K562 (cell line): ENCODE measurements around the gene MED29. TPM values are rescaled to one million over a fixed set of nuclear protein-coding genes. Genes with fewer than 3 reads are reported as not detected.

Experiments
- CBFA2T3 ChIP-seq: fragments of 450-650 bp; IDR thresholded peaks from 2 replicates; pipeline ENCODE4 v1.6.1; 2017
- CREB1 ChIP-seq, 2 experiments: sonication (generic) in 1 of 2; formaldehyde crosslinking in 1 of 2; IDR thresholded peaks; 2 replicates each; pipeline versions ENCODE4 v1.6.1 to v1.8.0; 2012 to 2022; ENCODE audit warnings: inconsistent platforms in 1 of 2, mild to moderate bottlenecking in 1 of 2, missing genetic modification reagents in 1 of 2, moderate library complexity in 1 of 2
- CSDE1 ChIP-seq, 2 experiments: fragments of 450-650 bp; IDR thresholded peaks; 2 replicates each; pipeline ENCODE4 v1.6.1; 2016; ENCODE audit warnings: mild to moderate bottlenecking in 1 of 2
- KDM1A ChIP-seq, 2 experiments: fragments of 450-650 bp; IDR thresholded peaks; 2 replicates each; pipeline ENCODE4 v1.6.1; 2016; ENCODE audit warnings: mild to moderate bottlenecking in 2 of 2
- MEF2A ChIP-seq: IDR thresholded peaks from 2 replicates; pipeline ENCODE4 v1.6.1; 2011; ENCODE audit warnings: low read depth, mild to moderate bottlenecking, low read length, moderate library complexity; ENCODE audit not compliant: control insufficient read depth
- MXI1 ChIP-seq: IDR thresholded peaks from 2 replicates; pipeline ENCODE4 v1.6.1; 2011; ENCODE audit warnings: low read depth, mild to moderate bottlenecking, improper control_type of control experiment, low read length
- NBN ChIP-seq: fragments of 450-650 bp; IDR thresholded peaks from 2 replicates; pipeline ENCODE4 v1.6.1; 2016; ENCODE audit warnings: low read depth, mild to moderate bottlenecking
- SMC3 ChIP-seq: conservative IDR thresholded peaks from 2 replicates; pipeline ENCODE4 v1.6.1; 2011; ENCODE audit warnings: low read depth, low read length, improper control_type of control experiment; ENCODE audit not compliant: insufficient read depth
- SPI1 ChIP-seq: IDR thresholded peaks from 2 replicates; pipeline ENCODE4 v1.6.1; 2011; ENCODE audit warnings: low read depth, low read length, control low read depth, borderline replicate concordance
- XRCC3 ChIP-seq: fragments of 450-650 bp; IDR thresholded peaks from 2 replicates; pipeline ENCODE4 v1.6.1; 2017; ENCODE audit warnings: mild to moderate bottlenecking, moderate library complexity
- ZNF696 ChIP-seq: fragments of 250-450 bp; sonication (Bioruptor Pico); conservative IDR thresholded peaks from 2 replicates; pipeline ENCODE4 v1.4.0; 2020; ENCODE audit warnings: mild to moderate bottlenecking, moderate library complexity
- polyA plus RNA-seq, 8 experiments: library from polyadenylated mRNA; depleted of rRNA in 4 of 8; stranded (reverse) in 5 of 8; unstranded in 3 of 8; fragments of >200 nt; fragmentation: Nextera tagmentation in 2 of 8; fragmentation: Illumina TruSeq in 1 of 8; extraction: Ambion mirVana in 2 of 8; extraction: Trizol in 1 of 8; gene quantifications; 2 replicates each; pipeline versions ENCODE4 v1.2.1 to v1.2.3, GENCODE V29; 2011 to 2014; ENCODE audit warnings: inconsistent platforms in 1 of 8, missing spikeins in 1 of 8
- total RNA-seq, 7 experiments: library from RNA; depleted of rRNA in 6 of 7; stranded (reverse); fragments of >200 nt in 6 of 7; fragmentation: Illumina TruSeq in 2 of 7; extraction: Trizol in 2 of 7; gene quantifications; 2 replicates each; pipeline versions ENCODE4 v1.2.1 to v1.2.3, GENCODE V29; 2011 to 2021; ENCODE audit warnings: low replicate concordance in 1 of 7
- TF ChIP-seq, protein P1 (sequence below): sonication (generic); formaldehyde crosslinking; IDR thresholded peaks from 2 replicates; pipeline ENCODE4 v1.8.1; 2023; ENCODE audit warnings: mild to moderate bottlenecking, missing genetic modification reagents
- TF ChIP-seq, protein P2 (sequence below): fragments of 450-650 bp; IDR thresholded peaks from 2 replicates; pipeline ENCODE4 v1.6.1; 2018; ENCODE audit warnings: mild to moderate bottlenecking, low read depth; ENCODE audit not compliant: partially characterized antibody
- TF ChIP-seq, protein P3 (sequence below): fragments of 250-450 bp; sonication (Bioruptor Pico); IDR thresholded peaks from 2 replicates; pipeline ENCODE4 v1.9.0; 2021; ENCODE audit warnings: mild to moderate bottlenecking, inconsistent platforms
- TF ChIP-seq, protein P4 (sequence below): sonication (generic); formaldehyde crosslinking; IDR thresholded peaks from 2 replicates; pipeline ENCODE4 v1.8.1; 2023; ENCODE audit warnings: mild to moderate bottlenecking, missing genetic modification reagents
- TF ChIP-seq, protein P5 (sequence below): fragments of 250-450 bp; sonication (Bioruptor Pico); IDR thresholded peaks from 2 replicates; pipeline ENCODE4 v1.4.0; 2020; ENCODE audit warnings: mild to moderate bottlenecking, moderate library complexity

The MED29 gene
- total and polyA plus RNA-seq, 9 of the 15 experiments (the other 6 are each of a cell fraction or from before 2014, with no cell fraction given), result 1.8 to 22.6 (median 12.4) TPM

DNA sequence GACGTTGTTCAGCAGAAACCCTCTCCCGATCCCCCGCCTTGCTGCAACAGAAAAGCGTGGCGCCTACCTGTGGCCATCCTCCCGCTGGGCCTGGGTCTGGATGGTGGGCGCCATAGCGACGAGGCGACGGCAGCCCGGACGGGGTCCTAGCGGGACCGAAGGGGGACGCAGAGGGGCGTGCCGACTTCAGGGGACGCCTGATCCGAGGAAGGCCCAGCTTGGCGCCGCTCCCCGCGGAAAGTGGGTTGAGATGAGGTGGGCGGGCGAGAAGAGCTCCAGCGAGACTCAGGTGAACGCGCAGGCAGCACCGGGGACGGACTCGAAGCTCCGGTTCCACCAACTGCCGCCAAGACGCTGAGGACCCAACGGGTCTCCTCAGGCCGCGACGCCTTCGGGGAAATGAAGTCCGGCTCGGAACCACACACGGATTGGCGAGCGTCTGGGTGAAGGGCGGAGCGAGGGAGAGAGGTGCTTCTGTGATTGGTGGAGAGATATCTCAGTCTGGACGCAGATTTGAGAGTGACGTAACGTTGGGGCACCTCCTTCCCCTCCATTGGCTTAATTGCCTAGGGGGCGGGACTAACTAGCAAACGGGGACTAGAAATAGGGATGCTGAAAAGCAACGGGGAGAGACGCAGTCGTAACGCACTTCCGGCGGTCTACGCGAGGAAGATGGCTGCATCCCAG is at the start of gene MED29, which contains the start of gene PAF1 (continued):
- TF ChIP-seq, protein P1, sequence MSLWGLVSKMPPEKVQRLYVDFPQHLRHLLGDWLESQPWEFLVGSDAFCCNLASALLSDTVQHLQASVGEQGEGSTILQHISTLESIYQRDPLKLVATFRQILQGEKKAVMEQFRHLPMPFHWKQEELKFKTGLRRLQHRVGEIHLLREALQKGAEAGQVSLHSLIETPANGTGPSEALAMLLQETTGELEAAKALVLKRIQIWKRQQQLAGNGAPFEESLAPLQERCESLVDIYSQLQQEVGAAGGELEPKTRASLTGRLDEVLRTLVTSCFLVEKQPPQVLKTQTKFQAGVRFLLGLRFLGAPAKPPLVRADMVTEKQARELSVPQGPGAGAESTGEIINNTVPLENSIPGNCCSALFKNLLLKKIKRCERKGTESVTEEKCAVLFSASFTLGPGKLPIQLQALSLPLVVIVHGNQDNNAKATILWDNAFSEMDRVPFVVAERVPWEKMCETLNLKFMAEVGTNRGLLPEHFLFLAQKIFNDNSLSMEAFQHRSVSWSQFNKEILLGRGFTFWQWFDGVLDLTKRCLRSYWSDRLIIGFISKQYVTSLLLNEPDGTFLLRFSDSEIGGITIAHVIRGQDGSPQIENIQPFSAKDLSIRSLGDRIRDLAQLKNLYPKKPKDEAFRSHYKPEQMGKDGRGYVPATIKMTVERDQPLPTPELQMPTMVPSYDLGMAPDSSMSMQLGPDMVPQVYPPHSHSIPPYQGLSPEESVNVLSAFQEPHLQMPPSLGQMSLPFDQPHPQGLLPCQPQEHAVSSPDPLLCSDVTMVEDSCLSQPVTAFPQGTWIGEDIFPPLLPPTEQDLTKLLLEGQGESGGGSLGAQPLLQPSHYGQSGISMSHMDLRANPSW (CRISPR knock-in tag), result peak; percentile 28
- TF ChIP-seq, protein P2, sequence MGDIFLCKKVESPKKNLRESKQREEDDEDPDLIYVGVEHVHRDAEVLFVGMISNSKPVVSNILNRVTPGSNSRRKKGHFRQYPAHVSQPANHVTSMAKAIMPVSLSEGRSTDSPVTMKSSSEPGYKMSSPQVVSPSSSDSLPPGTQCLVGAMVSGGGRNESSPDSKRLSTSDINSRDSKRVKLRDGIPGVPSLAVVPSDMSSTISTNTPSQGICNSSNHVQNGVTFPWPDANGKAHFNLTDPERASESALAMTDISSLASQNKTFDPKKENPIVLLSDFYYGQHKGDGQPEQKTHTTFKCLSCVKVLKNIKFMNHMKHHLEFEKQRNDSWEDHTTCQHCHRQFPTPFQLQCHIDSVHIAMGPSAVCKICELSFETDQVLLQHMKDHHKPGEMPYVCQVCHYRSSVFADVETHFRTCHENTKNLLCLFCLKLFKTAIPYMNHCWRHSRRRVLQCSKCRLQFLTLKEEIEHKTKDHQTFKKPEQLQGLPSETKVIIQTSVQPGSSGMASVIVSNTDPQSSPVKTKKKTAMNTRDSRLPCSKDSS, result no peak
- TF ChIP-seq, protein P3, sequence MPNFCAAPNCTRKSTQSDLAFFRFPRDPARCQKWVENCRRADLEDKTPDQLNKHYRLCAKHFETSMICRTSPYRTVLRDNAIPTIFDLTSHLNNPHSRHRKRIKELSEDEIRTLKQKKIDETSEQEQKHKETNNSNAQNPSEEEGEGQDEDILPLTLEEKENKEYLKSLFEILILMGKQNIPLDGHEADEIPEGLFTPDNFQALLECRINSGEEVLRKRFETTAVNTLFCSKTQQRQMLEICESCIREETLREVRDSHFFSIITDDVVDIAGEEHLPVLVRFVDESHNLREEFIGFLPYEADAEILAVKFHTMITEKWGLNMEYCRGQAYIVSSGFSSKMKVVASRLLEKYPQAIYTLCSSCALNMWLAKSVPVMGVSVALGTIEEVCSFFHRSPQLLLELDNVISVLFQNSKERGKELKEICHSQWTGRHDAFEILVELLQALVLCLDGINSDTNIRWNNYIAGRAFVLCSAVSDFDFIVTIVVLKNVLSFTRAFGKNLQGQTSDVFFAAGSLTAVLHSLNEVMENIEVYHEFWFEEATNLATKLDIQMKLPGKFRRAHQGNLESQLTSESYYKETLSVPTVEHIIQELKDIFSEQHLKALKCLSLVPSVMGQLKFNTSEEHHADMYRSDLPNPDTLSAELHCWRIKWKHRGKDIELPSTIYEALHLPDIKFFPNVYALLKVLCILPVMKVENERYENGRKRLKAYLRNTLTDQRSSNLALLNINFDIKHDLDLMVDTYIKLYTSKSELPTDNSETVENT, result no peak
- TF ChIP-seq CBFA2T3 (no peak; the same call in 1 of the 2 replicates), XRCC3 (no peak), NBN (peak; percentile 93), MEF2A (no peak), CREB1 (IDR thresholded peaks at IDR 0.05) (peak; percentile 88), CREB1 (CRISPR knock-in tag; IDR thresholded peaks at IDR 0.05) (peak; percentile 95), SPI1 (peak; percentile 17; the same call in 1 of the 2 replicates), MXI1 (no peak), CSDE1 (IDR thresholded peaks at IDR 0.05) (0 out of 4 replicates have a peak, but pooled peaks of 1 of the 2 experiments have one; percentile 76), KDM1A (IDR thresholded peaks at IDR 0.05) (no peak), ZNF696 (CRISPR knock-in tag) (no peak), SMC3 (0 out of 2 replicates have a peak, but pooled peaks have one; percentile 16)
- TF ChIP-seq, protein P4, sequence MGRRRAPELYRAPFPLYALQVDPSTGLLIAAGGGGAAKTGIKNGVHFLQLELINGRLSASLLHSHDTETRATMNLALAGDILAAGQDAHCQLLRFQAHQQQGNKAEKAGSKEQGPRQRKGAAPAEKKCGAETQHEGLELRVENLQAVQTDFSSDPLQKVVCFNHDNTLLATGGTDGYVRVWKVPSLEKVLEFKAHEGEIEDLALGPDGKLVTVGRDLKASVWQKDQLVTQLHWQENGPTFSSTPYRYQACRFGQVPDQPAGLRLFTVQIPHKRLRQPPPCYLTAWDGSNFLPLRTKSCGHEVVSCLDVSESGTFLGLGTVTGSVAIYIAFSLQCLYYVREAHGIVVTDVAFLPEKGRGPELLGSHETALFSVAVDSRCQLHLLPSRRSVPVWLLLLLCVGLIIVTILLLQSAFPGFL (CRISPR knock-in tag), result no peak
- TF ChIP-seq, protein P5, sequence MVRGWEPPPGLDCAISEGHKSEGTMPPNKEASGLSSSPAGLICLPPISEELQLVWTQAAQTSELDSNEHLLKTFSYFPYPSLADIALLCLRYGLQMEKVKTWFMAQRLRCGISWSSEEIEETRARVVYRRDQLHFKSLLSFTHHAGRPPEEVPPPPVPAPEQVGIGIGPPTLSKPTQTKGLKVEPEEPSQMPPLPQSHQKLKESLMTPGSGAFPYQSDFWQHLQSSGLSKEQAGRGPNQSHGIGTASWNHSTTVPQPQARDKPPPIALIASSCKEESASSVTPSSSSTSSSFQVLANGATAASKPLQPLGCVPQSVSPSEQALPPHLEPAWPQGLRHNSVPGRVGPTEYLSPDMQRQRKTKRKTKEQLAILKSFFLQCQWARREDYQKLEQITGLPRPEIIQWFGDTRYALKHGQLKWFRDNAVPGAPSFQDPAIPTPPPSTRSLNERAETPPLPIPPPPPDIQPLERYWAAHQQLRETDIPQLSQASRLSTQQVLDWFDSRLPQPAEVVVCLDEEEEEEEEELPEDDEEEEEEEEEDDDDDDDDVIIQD (CRISPR knock-in tag), result no peak
